GM19351 (cell line): Measurements from ENCODE around the gene SIX4.

ENCODE experiments used
- ATAC-seq: cut with Tn5 transposase; IDR thresholded peaks from one replicate; pipeline ENCODE4 v1.9.1; 2021; ENCODE audit warnings: mild to moderate bottlenecking, moderate library complexity; ENCODE audit not compliant: unreplicated experiment

SIX4 gene

DNA sequence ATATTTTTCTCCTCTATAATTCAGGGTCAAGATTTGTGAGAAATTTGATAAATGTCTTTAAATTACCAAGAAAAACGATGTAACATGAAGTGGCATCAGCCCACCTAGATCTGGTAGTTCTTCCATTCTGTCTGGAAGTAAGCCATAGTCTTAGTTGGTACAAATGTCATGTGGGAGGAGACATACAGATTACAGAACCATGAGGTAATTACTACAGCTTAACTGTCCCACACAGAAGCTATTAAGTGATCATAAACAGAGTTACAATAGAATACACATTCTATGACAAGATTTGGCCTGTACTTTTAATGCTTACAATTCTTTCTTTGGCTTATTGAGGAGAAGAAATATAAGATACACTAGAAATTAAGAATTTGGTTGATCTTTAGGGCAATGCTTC lies 61.2 kb downstream of the SIX4 start:
- ATAC-seq: no peak

DNA sequence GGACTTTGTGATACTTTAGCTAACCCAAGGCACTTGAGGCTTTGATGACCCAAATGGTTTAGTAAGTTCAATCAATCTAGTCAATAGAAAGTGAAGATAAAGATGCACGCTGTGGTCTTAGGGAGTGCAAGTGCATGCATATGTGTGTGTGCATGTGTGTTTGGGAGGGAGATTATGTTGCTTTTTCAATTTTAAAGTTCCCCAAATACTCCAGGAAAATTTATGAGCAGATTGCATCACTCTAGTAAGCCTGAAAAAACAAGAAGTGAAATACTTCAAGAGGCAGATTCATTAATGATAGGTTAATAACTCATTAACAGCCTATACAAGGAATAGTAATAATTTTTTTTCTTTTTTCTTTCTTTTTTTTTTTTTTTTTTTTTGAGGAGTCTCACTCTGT lies 62.4 kb downstream of the SIX4 start:
- ATAC-seq: no peak
